ENCODE results near the gene ECI2.
"Not testable (repeated sequence)": the region's sequence is repeated elsewhere in the genome, so short reads cannot be mapped to it uniquely, and the experiment has no call there.

The ECI2 gene

DNA sequence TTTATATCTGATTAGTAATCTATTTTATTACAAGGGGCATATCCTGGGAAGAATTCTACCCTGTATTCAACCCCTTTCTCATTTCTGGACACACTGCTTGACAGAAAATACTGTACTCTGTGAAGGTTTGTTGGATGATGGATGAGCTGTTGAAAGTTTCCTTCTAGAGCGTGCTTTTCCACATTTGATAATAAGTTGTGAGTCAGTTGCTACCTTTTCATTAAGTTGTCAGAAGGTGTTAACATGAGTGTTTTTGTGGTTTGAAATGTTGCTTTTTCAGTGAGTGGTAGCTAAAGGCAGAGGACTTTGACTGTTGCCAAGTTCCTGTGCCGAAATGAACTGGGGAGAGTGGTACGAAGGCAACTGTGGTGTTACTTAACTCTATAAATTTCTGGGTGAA is 3.9 kb upstream of the ECI2 start:
- no peak for DNase-seq (ENCODE audit: low read depth in 2 of 2)

DNA sequence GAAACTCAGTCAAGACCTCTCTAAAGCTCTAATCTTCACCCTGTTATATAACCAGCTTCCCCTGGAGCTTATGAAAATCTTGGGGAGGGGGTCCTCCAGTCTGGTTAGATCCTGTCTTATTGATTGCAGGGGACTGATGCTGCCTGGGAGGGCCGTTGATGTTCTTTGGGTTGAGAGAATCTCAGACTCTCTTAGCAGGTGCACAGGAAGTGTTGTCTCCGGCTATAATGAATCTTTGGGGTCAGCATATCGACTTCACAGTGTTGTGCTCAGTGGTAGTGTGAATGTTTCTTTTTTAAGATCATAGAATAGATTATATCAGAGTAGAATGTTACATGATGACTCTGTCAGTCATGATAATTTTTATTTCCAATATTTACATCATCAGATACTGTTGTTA is 2.8 kb upstream of the ECI2 start:
- DNase-seq (ENCODE audit: low read depth in 2 of 2), result no peak

DNA sequence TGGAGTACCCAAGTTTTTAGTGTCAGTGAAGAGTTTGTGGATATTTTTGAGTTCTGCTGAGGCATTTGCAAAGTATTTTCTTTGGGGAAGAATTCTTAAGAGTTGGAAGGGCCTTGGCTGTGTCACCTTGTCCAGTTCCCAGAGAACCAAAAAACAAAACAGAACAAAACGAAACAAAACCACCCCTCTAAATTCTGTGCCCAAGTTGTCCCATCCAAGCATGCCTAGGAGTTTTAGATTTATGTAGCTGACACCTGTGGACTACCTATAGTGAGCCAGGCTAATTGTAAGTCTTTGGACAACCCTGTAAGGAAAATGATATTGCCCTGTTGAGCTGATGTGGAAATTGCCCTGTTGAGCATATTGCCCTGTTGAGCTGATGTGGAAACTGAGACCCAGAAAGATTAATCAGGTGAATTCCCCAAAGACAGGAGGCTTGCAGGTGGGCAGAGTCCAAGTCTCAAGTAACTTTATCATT is 1.0 kb upstream of the ECI2 start:
- DNase-seq (ENCODE audit: low read depth in 2 of 2), result no peak

DNA sequence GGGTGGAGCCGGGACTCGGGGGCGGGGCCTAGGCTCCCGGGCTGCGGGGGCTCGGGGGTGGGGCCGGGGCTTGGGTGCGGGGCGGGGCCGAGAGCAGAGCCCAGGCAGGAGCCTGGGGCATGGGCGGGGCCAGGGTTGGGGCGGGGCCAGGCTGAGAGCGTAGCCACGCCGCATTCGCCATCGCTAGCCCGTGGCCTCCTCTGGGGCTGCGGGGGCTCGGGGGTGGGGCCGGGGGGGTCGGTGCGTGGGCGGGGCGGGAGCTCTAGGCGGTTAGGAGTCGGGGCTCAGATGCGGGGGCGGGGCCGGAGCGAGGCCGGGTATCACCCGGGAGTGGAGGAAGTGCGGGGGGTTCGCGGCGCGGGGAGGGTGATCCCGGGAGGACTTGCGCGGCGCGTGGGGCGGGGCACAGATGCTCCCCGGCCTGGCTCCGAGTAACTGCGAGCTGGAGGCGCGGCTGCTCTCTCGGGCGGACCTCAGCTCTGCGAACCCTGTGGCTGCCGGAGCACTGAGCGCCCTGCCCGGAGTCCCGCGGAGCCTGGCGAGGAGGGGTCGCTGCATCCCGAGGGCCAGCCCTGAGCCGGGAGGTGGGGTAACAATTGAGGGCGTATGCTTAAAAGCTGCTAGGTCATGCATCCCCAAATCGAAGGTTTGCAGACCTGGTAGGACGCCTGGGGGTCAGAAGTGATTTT is 434 bp upstream of the ECI2 start:
- peak; percentile 87 to 95 for DNase-seq (ENCODE audit: low read depth in 2 of 2)

DNA sequence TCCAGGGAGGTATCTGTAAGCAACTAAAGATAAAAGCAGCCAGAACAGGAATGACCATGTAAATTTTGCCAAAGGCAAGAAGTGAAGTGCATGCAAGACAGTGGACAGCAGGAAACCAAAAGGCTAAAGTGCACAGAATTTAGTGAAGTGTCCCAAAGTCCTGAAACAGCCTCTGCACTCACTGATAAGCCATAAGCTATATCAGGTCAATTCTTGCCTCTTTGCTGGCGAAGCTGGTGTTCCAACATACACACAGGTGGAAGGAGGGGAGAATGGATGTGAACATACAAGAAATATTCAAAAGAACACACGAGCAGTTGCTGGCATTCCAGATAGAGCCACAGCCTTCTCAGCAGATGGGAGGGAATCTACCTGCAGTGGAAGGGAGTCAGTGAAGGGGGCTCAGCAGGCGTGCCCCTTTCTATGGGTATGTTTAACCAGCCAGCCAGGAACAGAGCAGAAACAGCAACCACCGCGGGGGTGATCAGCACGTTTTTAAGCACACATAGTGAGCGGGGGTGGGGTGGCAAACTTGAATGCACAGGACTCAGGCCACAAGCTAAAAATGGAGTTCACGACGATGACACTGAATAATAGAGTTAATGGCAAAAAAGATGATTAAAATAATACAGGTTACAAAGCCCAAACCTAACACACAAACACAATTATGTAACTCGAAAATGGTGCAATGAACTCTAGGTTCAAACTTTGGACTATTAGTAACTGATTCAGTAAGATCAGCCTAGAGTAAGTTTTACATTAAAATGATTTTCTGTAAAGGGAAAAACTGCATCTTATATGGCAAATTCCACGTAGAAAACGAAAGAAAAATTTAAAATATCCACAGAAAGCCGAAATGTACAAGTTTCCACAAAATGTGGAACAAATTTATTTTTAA is 1.2 kb downstream of the ECI2 start:
- DNase-seq (ENCODE audit: low read depth in 2 of 2), result peak in 1 of 2 donors; percentile 9

DNA sequence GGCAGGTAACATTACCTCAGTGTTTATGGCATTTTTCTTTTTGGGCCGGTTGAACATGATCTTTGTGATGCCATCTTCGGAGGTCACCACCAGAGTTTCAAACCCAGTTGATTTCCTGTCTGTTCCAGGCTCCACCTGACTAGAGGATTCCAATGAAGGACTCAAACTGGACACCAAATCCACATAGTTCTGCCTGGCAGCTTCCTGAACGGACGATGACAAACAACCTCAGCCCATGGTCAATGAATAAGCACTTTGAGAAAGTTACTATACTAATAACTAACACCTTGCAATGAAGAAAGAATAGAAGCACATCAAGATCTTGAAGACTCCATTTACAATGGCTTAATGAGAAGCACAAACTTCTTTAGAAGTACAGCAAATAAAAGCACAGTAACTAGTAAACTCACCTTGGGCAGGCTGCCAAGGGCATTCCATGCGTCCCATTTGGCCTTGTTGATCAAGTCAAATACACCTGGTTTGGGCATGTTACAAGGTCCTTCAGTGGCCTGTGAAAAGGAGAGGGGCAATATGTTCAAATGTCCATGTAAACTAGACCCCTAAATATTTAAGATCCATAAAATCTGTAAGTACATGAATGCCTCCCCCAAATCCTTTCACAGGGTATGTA is 4.9 kb downstream of the ECI2 start:
- no peak for DNase-seq (ENCODE audit: low read depth in 2 of 2)

- DNase-seq (ENCODE audit: low read depth in 2 of 2), result no peak
Observed at GRCh38 chr6:4129446-4129845, 5.9 kb downstream of the ECI2 start.

DNA sequence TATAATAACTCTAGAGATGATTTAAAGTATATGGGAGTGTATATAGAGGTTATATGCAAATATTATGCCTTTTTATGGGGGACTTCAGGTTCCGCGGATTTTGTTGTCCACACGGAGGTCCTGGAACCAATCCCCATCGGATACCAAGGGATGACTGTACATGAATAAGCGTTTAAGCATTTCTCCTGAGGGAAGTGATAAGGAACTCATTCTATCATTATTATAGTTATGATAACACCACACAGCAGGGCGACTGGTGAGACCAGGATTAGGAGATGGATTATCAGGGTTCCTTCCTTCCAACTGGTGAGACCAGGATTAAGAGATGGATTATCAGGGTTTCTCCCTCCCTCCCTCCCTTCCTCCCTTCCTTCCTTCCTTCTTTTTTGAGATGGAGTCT is 6.6 kb downstream of the ECI2 start:
- no peak for DNase-seq (ENCODE audit: low read depth in 2 of 2)

DNA sequence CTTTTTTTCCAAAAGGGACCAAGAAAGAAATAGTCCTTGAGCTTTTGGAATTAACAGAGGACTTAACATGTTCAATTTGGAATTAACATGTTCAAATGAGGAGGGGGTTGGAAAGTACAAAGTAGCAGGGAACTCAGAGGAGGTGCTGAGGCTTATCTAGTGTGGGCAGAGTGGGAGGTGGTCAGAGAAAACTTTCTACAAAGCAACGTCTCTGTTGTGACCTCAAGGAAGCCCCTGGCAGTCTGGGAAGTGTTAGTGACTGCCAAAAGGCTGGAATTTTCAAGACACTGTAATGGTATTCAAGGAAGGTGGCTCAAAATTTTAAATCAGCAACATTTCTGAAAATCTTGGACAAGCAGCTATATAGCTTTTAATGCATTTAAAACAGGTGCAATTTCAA is 7.3 kb downstream of the ECI2 start:
- no peak for DNase-seq (ENCODE audit: low read depth in 2 of 2)

DNA sequence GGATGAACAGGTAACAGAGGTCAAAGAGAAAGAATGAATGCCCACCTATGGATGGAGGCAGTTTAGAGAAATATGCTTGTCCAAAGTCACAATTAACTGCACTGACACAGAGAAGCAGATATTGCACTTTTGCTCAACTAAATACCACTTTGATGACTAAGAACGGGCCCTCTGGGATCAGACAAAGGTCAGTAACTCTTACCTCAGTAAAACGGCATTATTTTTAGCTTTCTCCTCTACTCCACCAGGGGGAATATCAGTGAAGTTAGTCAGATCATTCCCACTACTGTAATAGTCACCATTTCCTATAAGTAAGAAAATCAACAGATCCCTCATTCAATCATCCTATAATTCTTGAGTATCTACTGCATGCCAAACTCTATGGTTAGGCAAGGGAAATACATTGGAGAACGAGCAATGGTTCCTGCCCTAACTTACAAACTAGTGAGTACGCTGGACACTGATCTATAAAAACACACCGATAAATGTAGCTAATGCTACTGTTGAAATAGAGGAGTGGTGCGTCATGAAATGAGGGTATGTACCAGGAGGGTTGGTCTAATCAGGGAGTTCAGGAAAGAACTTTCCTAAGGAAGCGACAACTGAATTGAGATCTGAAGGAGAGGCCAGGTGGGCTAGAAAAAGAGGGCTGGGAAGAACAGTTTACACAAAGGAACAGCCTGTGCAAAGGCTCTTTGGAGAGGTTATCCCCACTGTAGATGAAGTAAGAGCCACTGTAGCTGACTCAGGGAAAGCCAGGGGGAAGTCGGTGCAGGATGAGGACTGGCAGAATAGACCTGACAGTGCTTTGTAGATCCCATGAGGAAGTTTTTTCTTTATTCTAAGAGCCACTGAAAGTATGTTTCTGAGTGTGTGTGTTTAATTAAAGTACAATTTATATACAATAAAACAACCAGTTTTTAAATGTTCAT is 9.2 kb downstream of the ECI2 start:
- DNase-seq (ENCODE audit: low read depth in 2 of 2), result no peak

DNA sequence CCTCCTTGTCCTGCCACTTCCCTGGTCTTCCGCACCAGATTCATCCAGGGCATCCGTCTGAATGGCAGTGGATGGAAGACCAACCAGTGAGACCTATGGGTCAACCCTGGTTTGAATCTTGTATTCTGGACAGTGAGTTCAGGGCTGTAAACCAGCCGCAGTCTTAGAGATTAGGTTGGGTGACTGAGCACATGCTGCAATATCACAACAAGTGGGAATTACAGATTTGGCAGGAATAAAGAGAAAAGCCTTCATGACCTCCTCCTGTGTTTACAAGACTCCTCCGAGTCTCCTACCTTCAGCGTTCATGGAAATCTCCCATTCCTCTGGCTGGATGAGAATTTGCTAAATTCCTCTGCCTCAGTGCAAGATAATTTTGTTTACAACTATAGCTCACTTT is 9.9 kb downstream of the ECI2 start:
- no peak for DNase-seq (ENCODE audit: low read depth in 2 of 2)

GRCh38 chr6:4124351-4124750 is 11.0 kb downstream of the ECI2 start:
- DNase-seq (ENCODE audit: low read depth in 2 of 2), result no peak

DNA sequence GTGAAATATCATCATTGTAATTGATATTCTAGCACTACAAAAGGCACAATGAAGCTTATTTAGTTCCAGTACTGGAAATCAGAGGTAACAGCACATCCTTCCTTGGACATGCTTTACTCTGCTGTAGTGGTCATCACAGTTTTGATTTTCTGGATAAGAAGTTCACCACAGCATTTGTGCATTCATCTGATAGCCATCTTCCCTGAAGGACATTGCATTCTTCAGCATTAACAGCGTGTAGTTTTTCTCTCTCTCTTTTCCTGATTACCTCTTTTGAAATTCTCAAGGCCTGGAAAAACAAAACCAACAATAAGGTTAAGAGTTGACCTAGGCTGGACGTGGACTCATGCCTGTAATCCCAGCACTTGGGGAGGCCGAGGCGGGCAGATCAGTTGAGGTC is 19.6 kb downstream of the ECI2 start:
- no peak for DNase-seq (ENCODE audit: low read depth in 2 of 2)

- DNase-seq (ENCODE audit: low read depth in 2 of 2), result no peak
Observed at GRCh38 chr6:4114123-4114522, 21.3 kb downstream of the ECI2 start.

DNA sequence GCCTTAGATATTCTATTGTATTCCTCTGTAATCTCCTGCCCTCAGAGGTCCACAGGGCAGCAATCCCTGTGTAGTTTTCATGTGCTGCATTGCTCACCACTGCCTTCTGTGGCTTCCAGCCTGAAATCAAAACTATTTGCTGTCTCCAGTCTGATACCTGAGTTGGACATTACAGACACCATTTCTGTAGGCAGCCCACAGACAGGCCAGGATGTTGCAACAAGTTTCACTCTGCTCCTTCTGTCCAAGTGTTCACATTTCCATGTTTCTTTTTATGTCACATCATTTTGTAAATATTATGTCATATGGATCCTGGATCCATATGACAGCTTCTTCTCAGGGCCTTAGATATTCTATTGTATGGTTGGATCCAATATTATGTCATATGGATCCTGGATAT is 21.7 kb downstream of the ECI2 start:
- no peak for DNase-seq (ENCODE audit: low read depth in 2 of 2)

- DNase-seq (ENCODE audit: low read depth in 2 of 2), result no peak
Observed at GRCh38 chr6:4112366-4112765, 23.0 kb downstream of the ECI2 start.

DNA sequence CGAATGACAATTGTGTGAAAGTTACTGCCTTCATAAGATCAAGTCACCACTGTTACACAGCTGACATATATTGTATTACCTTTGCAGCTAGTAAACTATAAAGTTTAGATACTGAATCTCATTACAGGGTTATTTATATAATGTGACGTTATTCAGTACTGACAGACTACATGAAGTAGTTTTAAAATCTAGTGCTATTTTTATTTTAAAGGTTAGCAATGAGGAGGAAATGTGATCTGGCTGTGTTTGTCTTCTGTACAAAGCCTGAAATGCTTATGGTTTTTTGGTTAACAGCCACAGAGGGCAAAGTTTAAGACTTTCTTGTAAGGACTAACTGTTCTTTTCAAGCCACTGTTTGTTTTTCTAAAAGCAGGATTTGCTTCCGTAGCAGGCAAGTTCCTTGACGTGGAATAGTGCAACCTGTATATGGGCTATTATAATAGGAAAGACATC is 26.0 kb downstream of the ECI2 start:
- not testable (repeated sequence) for DNase-seq (ENCODE audit: low read depth in 2 of 2)

GRCh38 chr6:4108561-4109093 is 26.7 kb downstream of the ECI2 start:
- no peak for DNase-seq (ENCODE audit: low read depth in 2 of 2)

DNA sequence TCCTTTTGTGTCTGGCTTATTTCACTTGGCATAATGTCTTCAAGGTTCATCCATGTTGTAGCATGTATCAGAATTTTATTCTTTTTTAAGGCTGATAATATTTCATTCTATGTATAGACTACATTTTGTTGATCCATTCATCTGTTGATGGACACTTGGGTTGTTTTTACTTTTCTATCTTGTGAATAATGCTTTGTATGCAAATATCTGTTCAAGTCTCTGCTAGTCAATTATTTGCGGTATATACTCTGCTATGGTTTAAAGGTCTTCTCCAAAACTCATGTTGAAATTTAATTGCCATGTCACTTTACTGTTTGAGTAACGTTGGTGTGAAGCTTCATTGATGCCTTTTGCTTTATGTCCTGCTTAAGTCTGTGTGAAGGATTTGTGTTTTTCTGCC is 27.5 kb downstream of the ECI2 start:
- DNase-seq (ENCODE audit: low read depth in 2 of 2), result no peak

GRCh38 chr6:4105980-4106536 is 29.3 kb downstream of the ECI2 start:
- DNase-seq (ENCODE audit: low read depth in 2 of 2), result no peak

DNA sequence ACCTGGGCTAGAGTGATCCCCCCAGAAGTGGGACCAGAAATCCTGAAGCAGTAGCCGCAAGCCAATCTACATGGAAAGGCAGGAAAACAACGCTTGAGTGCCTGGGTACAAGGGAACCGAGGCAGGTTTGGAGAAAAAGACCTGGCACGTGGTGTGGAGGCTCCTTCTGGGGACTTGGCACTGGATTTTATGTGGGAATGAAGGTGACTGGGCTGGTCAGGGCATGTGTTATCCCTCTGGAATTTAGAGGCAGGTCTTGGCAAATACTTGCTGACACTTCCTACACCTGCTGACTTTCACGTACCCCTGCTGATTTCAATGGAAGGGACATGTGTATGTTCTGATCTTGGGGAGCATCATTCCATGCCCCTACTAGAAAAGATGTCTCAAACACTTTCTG is 31.4 kb downstream of the ECI2 start:
- no peak for DNase-seq (ENCODE audit: low read depth in 2 of 2)

All from stimulated activated CD4-positive, alpha-beta T cell treated with anti-CD3 and anti-CD28 coated beads, Interleukin-15, amount 100 ng/mL, for 48 hours (primary cell).